Kidney glomerular epithelial cell (primary cell): ENCODE measurements around the gene KCNH1.

Experiments
- DNase-seq: peaks from one replicate; lab custom pipeline; 2025; lab: John Stamatoyannopoulos, UW

KCNH1 gene

GRCh38 chr1:210715072-210715471 lies 418.9 kb downstream of the KCNH1 start:
- DNase-seq, result no peak

DNA sequence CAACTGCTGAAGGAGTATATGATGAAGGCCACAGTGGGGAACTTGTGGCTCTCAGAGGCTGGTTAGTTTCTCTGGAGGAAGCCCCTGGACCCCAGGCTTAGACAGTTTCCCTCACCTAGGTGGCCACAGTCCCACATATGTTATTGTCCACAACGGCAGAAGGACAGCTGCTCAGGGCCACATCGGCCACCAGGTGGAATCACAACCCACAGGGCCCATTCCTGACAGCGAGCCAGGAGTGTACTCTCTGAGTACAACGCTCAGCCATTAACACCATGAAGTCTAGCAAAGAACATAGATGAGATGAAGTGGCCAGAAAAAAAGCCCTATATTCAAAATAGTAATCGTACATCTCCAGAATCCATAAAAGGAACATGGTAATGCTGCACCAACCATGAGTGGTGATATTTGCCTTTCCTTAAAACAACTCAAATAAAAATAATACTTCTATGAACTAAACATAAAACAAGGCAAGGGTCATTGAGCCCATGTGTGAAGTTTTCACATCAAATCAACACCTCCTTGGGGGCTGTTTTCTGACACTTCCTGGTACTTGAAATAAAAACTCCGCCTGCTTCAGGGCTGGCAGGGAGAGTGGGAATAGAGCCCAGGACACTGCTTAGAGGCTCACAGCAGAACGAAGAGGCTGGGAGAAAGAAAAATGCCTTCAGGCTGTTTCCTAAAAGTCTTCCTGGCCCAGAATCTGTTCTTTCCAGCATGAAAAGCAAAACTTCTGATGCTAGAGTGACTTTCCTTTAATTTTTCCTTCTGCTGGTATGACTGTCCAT lies 421.9 kb downstream of the KCNH1 start:
- DNase-seq, result no peak

DNA sequence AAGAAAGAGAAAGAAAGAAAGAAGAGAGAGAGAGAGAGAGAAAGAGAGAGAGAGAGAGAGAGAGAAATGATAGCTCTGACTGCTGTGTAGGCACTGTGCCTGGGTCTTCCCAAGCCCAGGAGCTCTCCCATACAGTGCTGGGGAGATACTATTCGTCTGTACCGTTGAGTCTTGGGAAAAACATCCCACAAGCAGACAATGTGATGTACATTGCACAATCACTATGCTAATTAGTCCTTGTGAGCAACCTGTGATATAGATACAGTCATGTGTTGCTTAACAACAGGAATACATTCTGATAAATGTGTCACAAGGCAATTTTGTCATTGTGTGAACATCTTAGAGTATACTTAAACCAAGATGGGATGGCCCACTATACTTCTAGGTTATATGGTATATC lies 424.2 kb downstream of the KCNH1 start:
- no peak for DNase-seq

DNA sequence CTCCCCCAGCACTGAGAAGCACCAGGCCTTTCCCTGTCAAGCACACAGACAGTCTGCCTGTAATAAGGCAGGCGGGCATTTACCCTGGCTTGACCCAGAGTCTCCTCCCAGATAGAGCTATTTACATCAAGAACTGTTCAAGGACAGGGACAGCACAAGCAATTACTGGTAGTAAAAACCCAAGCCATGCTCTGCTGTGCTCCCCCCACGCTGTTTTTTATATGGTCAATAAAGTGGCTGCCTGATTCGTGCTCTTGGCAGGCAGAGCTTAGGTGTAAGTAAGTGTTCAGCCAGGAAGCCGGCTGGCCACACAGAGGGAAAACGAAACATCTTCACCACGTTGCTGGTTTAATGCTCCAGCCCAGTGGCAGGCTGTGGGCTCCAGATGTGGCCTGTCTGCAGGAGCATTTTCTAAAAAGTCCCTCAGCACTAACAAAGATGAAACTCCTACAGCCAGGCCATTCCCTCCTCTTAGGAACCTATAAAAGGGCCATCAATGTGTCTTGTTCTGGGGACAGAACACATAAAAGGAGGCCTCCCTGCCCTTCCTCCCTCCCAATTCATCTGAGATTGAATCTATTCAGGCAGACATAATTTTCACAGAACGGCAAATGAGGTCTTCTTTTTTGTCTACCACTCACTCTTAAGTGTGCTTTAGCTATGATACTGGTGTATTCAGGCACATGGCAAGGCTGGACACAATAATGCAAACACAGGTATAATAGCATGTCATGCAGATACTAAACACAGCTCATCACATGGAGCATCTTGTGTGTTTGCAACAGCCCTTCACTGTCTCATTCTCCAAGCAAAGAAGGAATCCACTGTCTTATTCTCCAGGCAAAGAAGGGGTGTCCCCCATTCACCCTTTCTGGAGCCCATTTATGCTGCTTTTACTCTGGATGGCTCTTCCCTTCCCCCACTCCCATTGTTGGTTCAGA lies 426.4 kb downstream of the KCNH1 start:
- DNase-seq, result no peak

- no peak for DNase-seq
Measured at GRCh38 chr1:210706246-210706645, 427.7 kb downstream of the KCNH1 start.

DNA sequence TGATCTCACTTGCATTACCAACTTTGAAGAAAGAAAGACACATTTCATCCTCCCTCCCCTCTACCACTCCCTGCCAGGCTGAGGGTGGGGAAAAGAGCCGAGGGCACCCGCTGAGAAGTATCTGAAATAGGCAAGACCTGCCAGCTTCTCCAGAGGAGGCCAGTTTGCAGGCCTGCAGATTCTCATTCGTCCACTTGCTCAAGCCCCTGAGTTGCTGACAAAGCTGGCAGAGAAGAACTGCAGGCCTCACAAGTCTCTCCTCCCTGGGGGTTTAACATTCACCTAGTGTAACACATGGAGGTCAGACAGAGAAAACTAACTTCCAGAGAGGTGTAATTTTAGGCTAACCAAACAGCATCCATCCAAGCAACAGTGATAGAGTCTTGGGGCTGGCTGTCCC lies 428.9 kb downstream of the KCNH1 start:
- no peak for DNase-seq

- no peak for DNase-seq
Measured at GRCh38 chr1:210703593-210703992, 430.4 kb downstream of the KCNH1 start.

GRCh38 chr1:210702506-210702905 lies 431.4 kb downstream of the KCNH1 start:
- no peak for DNase-seq

DNA sequence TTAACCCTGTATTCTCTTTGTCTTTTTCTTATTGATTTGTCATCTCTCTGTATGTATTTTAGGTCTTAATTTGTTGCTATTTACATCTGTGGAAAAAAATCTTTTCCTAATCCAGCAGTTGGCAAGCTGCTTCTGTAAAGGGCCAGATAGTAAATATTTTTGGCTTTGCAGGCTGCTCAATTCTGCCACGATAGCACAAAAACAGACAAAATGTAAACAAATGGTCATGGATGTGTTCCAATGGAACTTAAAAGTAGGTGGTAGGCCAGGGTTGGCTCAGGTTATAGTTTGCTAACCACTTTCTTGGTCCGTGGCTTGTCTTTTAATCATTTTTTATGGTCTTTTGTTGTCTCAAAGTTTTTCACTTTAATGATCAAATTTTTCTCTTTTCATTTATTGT lies 433.4 kb downstream of the KCNH1 start:
- DNase-seq, result no peak

GRCh38 chr1:210700083-210700482 lies 433.9 kb downstream of the KCNH1 start:
- no peak for DNase-seq

GRCh38 chr1:210698661-210699060 lies 435.3 kb downstream of the KCNH1 start:
- DNase-seq, result no peak

- DNase-seq, result no peak
Measured at GRCh38 chr1:210697185-210697584, 436.8 kb downstream of the KCNH1 start.

GRCh38 chr1:210696709-210697108 lies 437.2 kb downstream of the KCNH1 start:
- no peak for DNase-seq

DNA sequence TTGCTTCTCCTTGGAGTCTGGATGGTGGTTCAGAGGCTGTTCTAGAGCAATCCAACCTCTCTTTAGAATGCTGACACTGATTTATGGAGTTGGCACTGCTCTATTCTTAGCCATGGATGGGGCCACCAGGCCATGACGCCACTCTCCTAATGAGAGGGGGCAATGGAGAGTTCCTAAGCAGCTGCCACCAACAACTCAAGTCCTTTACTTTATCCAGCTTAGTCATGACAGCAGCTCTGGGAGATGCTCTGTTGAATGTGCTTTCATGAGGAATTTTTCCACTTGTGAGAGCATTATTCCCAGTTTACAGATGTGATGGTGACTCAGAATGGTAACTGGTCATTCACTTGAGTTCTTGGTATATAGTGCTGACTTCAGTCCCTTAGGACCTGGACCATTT lies 438.9 kb downstream of the KCNH1 start:
- DNase-seq, result no peak

- DNase-seq, result no peak
Measured at GRCh38 chr1:210692796-210693195, 441.2 kb downstream of the KCNH1 start.

GRCh38 chr1:210691039-210691610 lies 442.8 kb downstream of the KCNH1 start:
- DNase-seq, result no peak

- DNase-seq, result no peak
Measured at GRCh38 chr1:210690236-210690635, 443.7 kb downstream of the KCNH1 start.

DNA sequence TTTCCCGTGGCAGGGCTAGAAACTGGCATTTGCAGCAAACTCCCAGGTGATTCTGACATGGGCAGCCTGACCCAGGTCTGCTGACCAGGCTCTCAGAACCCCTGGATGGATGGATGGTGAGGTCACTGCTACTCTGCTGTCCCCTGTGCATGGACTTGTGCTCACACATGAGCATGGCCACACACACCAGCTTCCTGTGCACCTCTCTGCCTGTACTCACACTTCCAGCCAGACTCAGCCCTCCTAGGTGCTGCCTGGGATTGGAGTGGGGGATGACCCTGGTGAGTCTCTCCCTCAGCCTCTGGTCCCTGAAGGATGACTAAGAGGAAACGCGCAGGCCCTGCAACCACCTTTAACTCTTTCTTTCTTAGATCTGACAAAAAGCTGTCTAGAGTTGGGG lies 444.1 kb downstream of the KCNH1 start:
- no peak for DNase-seq

GRCh38 chr1:210688512-210689234 lies 445.3 kb downstream of the KCNH1 start:
- no peak for DNase-seq

DNA sequence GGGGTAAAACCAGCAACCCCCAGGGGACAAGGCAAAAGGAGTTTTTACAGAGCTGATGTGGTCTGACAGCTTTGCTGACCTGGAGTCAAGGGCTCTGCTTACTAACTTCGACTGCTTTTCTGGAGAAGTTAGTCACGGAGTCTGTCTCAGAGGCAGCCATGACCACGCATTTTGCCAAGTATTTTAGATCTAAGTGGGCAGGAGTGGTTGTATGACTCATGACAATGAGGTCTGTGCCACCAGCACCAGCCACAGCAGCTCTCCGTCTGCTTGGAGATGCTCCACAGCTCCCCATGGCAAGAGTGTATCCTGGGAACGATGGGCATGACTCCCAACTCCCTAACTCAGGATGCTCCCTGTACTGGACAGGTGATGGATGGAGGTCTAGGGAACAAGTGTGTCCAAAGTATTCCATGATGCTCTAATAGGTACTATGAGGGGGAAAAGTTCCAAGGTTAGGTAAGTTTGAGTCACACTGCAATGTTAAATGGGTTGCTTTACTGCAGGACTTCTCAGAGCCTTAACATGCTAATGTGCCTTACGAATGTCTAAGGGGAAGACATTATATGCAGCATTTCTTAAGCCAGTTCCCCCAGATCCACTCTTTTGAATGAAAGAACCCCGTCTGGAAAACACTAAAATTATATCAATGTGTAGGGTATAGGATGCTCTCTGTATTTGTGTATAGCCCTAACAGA lies 446.2 kb downstream of the KCNH1 start:
- no peak for DNase-seq

- no peak for DNase-seq
Measured at GRCh38 chr1:210686841-210687240, 447.1 kb downstream of the KCNH1 start.

DNA sequence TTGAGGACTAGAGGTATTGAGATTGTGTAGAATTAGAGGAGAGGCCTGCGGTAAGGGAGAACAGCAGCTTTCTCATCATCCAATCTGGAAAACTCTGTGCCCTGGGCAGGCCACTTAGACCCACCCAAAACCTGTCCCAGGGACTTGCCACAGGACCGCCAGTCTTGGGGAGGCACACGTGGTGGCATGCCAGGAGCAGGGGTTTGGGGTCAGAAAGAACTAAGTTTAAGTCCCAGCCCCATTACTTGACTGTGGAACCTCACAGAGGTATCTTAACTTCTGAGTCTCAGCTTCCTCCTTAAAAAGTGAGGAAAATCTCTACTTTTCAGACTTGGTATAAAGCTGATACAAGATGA lies 448.7 kb downstream of the KCNH1 start:
- no peak for DNase-seq
